ENCODE data around the gene HOXB1.
A peak's percentile ranks its signal among the peaks of the same experiment; 100 is the strongest.
"Not testable (repeated sequence)": the region's sequence is repeated elsewhere in the genome, so short reads cannot be mapped to it uniquely, and the experiment has no call there.

The HOXB1 gene

GRCh38 chr17:48491527-48492273 is 39.1 kb downstream of the HOXB1 start:
- DNase-seq, result no peak

- DNase-seq, result no peak
Measured at GRCh38 chr17:48490451-48490892, 40.3 kb downstream of the HOXB1 start.

- DNase-seq, result no peak
Measured at GRCh38 chr17:48489781-48490180, 41.0 kb downstream of the HOXB1 start.

GRCh38 chr17:48488548-48489106 is 42.2 kb downstream of the HOXB1 start:
- DNase-seq, result no peak

- no peak for DNase-seq
Measured at GRCh38 chr17:48487221-48487620, 43.6 kb downstream of the HOXB1 start.

- DNase-seq, result no peak
Measured at GRCh38 chr17:48486557-48486956, 44.3 kb downstream of the HOXB1 start.

GRCh38 chr17:48484850-48485249 is 46.0 kb downstream of the HOXB1 start:
- DNase-seq, result no peak

GRCh38 chr17:48484256-48484655 is 46.6 kb downstream of the HOXB1 start:
- no peak for DNase-seq

GRCh38 chr17:48483471-48484131 is 47.2 kb downstream of the HOXB1 start:
- DNase-seq, result peak; percentile 80

GRCh38 chr17:48483004-48483403 is 47.8 kb downstream of the HOXB1 start:
- DNase-seq, result no peak

GRCh38 chr17:48482301-48482700 is 48.5 kb downstream of the HOXB1 start:
- DNase-seq, result not testable (repeated sequence)

- DNase-seq, result no peak
Measured at GRCh38 chr17:48479014-48479402, 51.8 kb downstream of the HOXB1 start.

Data from DMS79 (cell line).